Measurements from ENCODE around the gene TMEM167B. TPM values are rescaled to one million over a fixed set of nuclear protein-coding genes. Genes with fewer than 3 reads are reported as not detected.

The TMEM167B gene
- total and polyA plus RNA-seq, 2 of the 8 experiments (the other 6 are each of a cell fraction or from before 2014, with no cell fraction given): 3.6 to 14.8 TPM

DNA sequence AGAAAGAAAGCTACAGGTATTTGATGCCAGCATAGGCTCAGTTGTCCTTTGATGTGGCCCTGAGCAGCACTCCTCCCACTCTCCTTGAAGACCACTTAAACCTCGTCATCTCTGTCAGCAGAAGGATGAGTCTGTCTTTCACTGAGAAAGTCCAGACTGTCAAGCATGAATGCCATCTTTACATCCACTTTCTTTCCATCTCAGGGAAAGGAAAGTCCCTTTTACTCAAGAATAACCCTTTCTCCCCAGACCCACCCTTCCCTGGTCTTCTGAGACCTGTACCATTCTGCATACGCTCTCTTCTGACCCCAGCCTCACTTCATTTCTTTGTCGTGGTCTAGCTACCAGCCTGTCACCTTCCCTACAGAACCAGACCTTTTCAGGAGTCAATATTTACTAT lies 19.3 kb downstream of the TMEM167B start:
- POLR2A ChIA-PET (ENCODE audit: partially characterized antibody): interaction anchor here (8.6 kb wide), 1 partner anchor 9 kb away, joined by 106 read pairs; no protein-coding TSS in a partner anchor
- TF ChIP-seq EZH2 (IDR thresholded peaks at IDR 0.05; ENCODE audit: low read depth, low read length, severe bottlenecking): no peak
- no peak for TF ChIP-seq EGR1 (IDR thresholded peaks at IDR 0.05; ENCODE audit: borderline replicate concordance, low read depth, low read length)
- no peak for TF ChIP-seq NRF1 (IDR thresholded peaks at IDR 0.05; ENCODE audit: low read depth, low read length)
- TF ChIP-seq JUND (IDR thresholded peaks at IDR 0.05; ENCODE audit: low read length): no peak
- no peak for TF ChIP-seq BRCA1 (IDR thresholded peaks at IDR 0.05; ENCODE audit: low read depth, low read length)
- no peak for TF ChIP-seq SIX5 (IDR thresholded peaks at IDR 0.05; ENCODE audit: low read depth, low read length)
- no peak for TF ChIP-seq EP300 (IDR thresholded peaks at IDR 0.05; ENCODE audit: borderline replicate concordance in 1 of 2, low read depth in 2 of 2, low read length in 2 of 2)
- no peak for TF ChIP-seq GABPA (IDR thresholded peaks at IDR 0.05; ENCODE audit: borderline replicate concordance, insufficient read depth, low read length)
- no peak for TF ChIP-seq ASH2L (IDR thresholded peaks at IDR 0.05; ENCODE audit: low read length)
- TF ChIP-seq HDAC6 (IDR thresholded peaks at IDR 0.05; ENCODE audit: low read depth, low read length): no peak
- no peak for TF ChIP-seq KDM1A (IDR thresholded peaks at IDR 0.05; ENCODE audit: borderline replicate concordance, low read length)
- TF ChIP-seq SIN3A (conservative IDR thresholded peaks at IDR 0.05 in 1 of 2, IDR thresholded peaks at IDR 0.05 in 1 of 2; ENCODE audit: low read depth in 1 of 2, low read length in 2 of 2): no peak
- TF ChIP-seq SUZ12 (IDR thresholded peaks at IDR 0.05; ENCODE audit: low read length): no peak

More for the DNA sequence above, 19.3 kb downstream of the TMEM167B start:
- no peak overlapping the region for H2BK15ac ChIP-seq (ENCODE audit: low read length)
- CTCF ChIA-PET (ENCODE audit: partially characterized antibody): interaction anchor here (0.5 to 4.8 kb wide), 10 partner anchors 9 to 167 kb away, joined by 3 to 32 read pairs (median 3); no protein-coding TSS in a partner anchor
- no peak overlapping the region for H3K56ac ChIP-seq (replicated peaks; ENCODE audit: insufficient read length, low read depth, low read length)
- H2BK120ac ChIP-seq (replicated peaks; ENCODE audit: low read depth, low read length): no peak overlapping the region
- no peak overlapping the region for H3K14ac ChIP-seq (ENCODE audit: insufficient read length)
- no peak overlapping the region for H4K91ac ChIP-seq (replicated peaks; ENCODE audit: insufficient read length, low read length)
- H3K9ac ChIP-seq (replicated peaks in 1 of 4; ENCODE audit: extremely low read depth in 1 of 4, low read depth in 3 of 4, low read length in 3 of 4): no peak overlapping the region
- H3K79me1 ChIP-seq (ENCODE audit: low read depth, low read length): no peaks in the 10 kb centered on the region
- DNase-seq (ENCODE audit: low read depth in 1 of 2, low spot score in 2 of 2) (no peak), FAIRE-seq (no peak)
- H3K23me2 ChIP-seq (ENCODE audit: low read depth, low read length): peaks cover 11% of the 10 kb centered on the region
- H3K79me2 ChIP-seq (ENCODE audit: control insufficient read depth in 1 of 2, insufficient read depth in 2 of 2, low read length in 2 of 2): no peaks in the 10 kb centered on the region
- no peak overlapping the region for H3K23ac ChIP-seq (ENCODE audit: insufficient read length)
- H2BK20ac ChIP-seq (ENCODE audit: low read length): no peak overlapping the region
- peaks cover 13 to 32% (median 25%) of the 10 kb centered on the region in 4 experiments for H3K27me3 ChIP-seq (replicated peaks in 1 of 4; ENCODE audit: control insufficient read depth in 3 of 4, extremely low read depth in 1 of 4, insufficient read depth in 3 of 4, low read length in 3 of 4)
- WGBS, 2 experiments (ENCODE audit: extremely low coverage in 1 of 2, insufficient coverage in 1 of 2, insufficient read length in 1 of 2, insufficient replicate concordance in 2 of 2, low coverage in 1 of 2, low lambda C conversion rate in 2 of 2, missing lambda C conversion rate in 1 of 2): 69% methylated on average over 3 of the region's 3 CpGs; no CpG with 5 or more reads in 1 of the 2 experiments
- H4K20me1 ChIP-seq (replicated peaks in 1 of 2; ENCODE audit: control insufficient read depth in 1 of 2, insufficient read depth in 2 of 2, low read length in 2 of 2): no peaks in the 10 kb centered on the region
- H2AK5ac ChIP-seq (ENCODE audit: low read depth, low read length): no peak overlapping the region
- no peak overlapping the region for H3K4me2 ChIP-seq (ENCODE audit: insufficient read depth in 1 of 2, low read depth in 2 of 2, low read length in 2 of 2)
- no peak overlapping the region for H4K5ac ChIP-seq (ENCODE audit: insufficient read length, low read depth, low read length)
- H2AFZ ChIP-seq (ENCODE audit: low read length): no peak overlapping the region
- no peak overlapping the region for H2BK5ac ChIP-seq (ENCODE audit: low read depth, low read length)
- no peak overlapping the region for H3K18ac ChIP-seq (ENCODE audit: extremely low read depth, low read length)
- H2BK12ac ChIP-seq (ENCODE audit: low read depth, low read length): no peak overlapping the region
- H3K36me3 ChIP-seq (ENCODE audit: control insufficient read depth in 2 of 4, insufficient read depth in 4 of 4, low read length in 3 of 4): no peaks in the 10 kb centered on the region; a peak in 1 of 8 replicates
- H3K4ac ChIP-seq (replicated peaks; ENCODE audit: insufficient read length, low read depth, low read length): no peak overlapping the region
- H3K9me3 ChIP-seq (ENCODE audit: insufficient read depth in 2 of 2, low read depth in 1 of 2, low read length in 1 of 2): no peaks in the 10 kb centered on the region
- peaks cover 0 to 9% (median 3%) of the 10 kb centered on the region in 4 experiments; a peak in 4 of 7 replicates for H3K4me1 ChIP-seq (replicated peaks in 1 of 4; ENCODE audit: control insufficient read depth in 3 of 4, insufficient read depth in 4 of 4, low read length in 3 of 4)
- no peak overlapping the region for H3K4me3 ChIP-seq (ENCODE audit: extremely low read depth in 1 of 4, insufficient read depth in 2 of 4, low read depth in 3 of 4, low read length in 4 of 4)
- H4K8ac ChIP-seq (ENCODE audit: extremely low read depth, insufficient read depth, low read length): no peak overlapping the region
- H3K27ac ChIP-seq (ENCODE audit: low read depth, low read length): no peak overlapping the region

Data from H1 (cell line).